Mesenchymal stem cell (in vitro differentiated cells and primary cell): Measurements from ENCODE around the gene MRGPRF.

Experiments
- DNase-seq: peaks from one replicate; pipeline ENCODE4 v3.0.0-alpha.2; 2013
- H2AFZ ChIP-seq: one replicate; pipeline ENCODE4 v1.6.1; 2013; ENCODE audit warnings: low read depth, mild to moderate bottlenecking, control low read depth, inconsistent platforms, low read length, moderate library complexity
- H2AK5ac ChIP-seq: 2 replicates; pipeline ENCODE4 v1.6.1; 2013; ENCODE audit warnings: low read length, moderate library complexity, mild to moderate bottlenecking, inconsistent platforms; ENCODE audit not compliant: severe bottlenecking
- H2BK120ac ChIP-seq: one replicate; pipeline ENCODE4 v1.6.1; 2013; ENCODE audit warnings: low read depth, mild to moderate bottlenecking, inconsistent platforms, low read length, moderate library complexity
- H2BK12ac ChIP-seq, 2 experiments: one replicate each; pipeline ENCODE4 v1.6.1; 2013; ENCODE audit warnings: inconsistent platforms in 2 of 2, low read length in 2 of 2, mild to moderate bottlenecking in 2 of 2, moderate library complexity in 2 of 2, control low read depth in 1 of 2
- H2BK15ac ChIP-seq: one replicate; pipeline ENCODE4 v1.6.1; 2013; ENCODE audit warnings: mild to moderate bottlenecking, low read depth, inconsistent platforms; ENCODE audit not compliant: poor library complexity, severe bottlenecking
- H2BK5ac ChIP-seq: 2 replicates; pipeline ENCODE4 v1.6.1; 2013; ENCODE audit warnings: low read depth, mild to moderate bottlenecking, low read length, control low read depth, inconsistent platforms; ENCODE audit not compliant: poor library complexity, severe bottlenecking
- H3K14ac ChIP-seq, 2 experiments: one replicate each; pipeline ENCODE4 v1.6.1; 2013; ENCODE audit warnings: inconsistent platforms in 2 of 2, low read length in 2 of 2, control low read depth in 1 of 2, mild to moderate bottlenecking in 1 of 2, moderate library complexity in 1 of 2
- H3K18ac ChIP-seq, 2 experiments: one replicate each; pipeline ENCODE4 v1.6.1; 2013; ENCODE audit warnings: inconsistent platforms in 2 of 2, low read length in 2 of 2, control low read depth in 1 of 2, low read depth in 1 of 2, mild to moderate bottlenecking in 1 of 2
- H3K23ac ChIP-seq, 2 experiments: one replicate each; pipeline ENCODE4 v1.6.1; 2013; ENCODE audit warnings: inconsistent platforms in 2 of 2, low read length in 2 of 2, mild to moderate bottlenecking in 2 of 2, moderate library complexity in 2 of 2, control low read depth in 1 of 2
- H3K27ac ChIP-seq: 2 replicates; pipeline ENCODE4 v1.5.1; 2013; ENCODE audit warnings: mild to moderate bottlenecking, moderate library complexity, low read length, control low read depth, inconsistent platforms; ENCODE audit not compliant: poor library complexity, severe bottlenecking
- H3K27me3 ChIP-seq, 2 experiments: 2 replicates each; pipeline versions ENCODE4 v1.6.1 to v1.7.0; 2013; ENCODE audit warnings: low read length in 2 of 2, mild to moderate bottlenecking in 2 of 2, moderate library complexity in 2 of 2, control low read depth in 1 of 2, inconsistent platforms in 1 of 2; ENCODE audit not compliant: control insufficient read depth in 1 of 2, insufficient read depth in 1 of 2
- H3K36me3 ChIP-seq, 2 experiments: 2 replicates each; pipeline versions ENCODE4 v1.6.1 to v1.7.0; 2013; ENCODE audit warnings: low read length in 2 of 2, control low read depth in 1 of 2, inconsistent platforms in 1 of 2, low read depth in 1 of 2, mild to moderate bottlenecking in 1 of 2; ENCODE audit not compliant: insufficient read depth in 2 of 2, control insufficient read depth in 1 of 2
- H3K4ac ChIP-seq, 2 experiments: one replicate each; pipeline ENCODE4 v1.6.1; 2013; ENCODE audit warnings: inconsistent platforms in 2 of 2, low read length in 2 of 2, mild to moderate bottlenecking in 2 of 2, moderate library complexity in 2 of 2, control low read depth in 1 of 2, low read depth in 1 of 2
- H3K4me1 ChIP-seq: 2 replicates; pipeline ENCODE4 v1.6.1; 2013; ENCODE audit warnings: low read depth, low read length, control low read depth; ENCODE audit not compliant: control insufficient read depth, insufficient read depth
- H3K4me2 ChIP-seq: 2 replicates; pipeline ENCODE4 v1.6.1; 2013; ENCODE audit warnings: low read length, mild to moderate bottlenecking, inconsistent platforms; ENCODE audit not compliant: poor library complexity, severe bottlenecking
- H3K4me3 ChIP-seq, 2 experiments: 2 replicates each; pipeline versions ENCODE4 v1.5.1 to v1.7.0; 2013; ENCODE audit warnings: low read length in 2 of 2, mild to moderate bottlenecking in 2 of 2, control low read depth in 1 of 2, low read depth in 1 of 2; ENCODE audit not compliant: insufficient read depth in 1 of 2
- H3K79me1 ChIP-seq: replicated peaks from 2 replicates; pipeline ENCODE4 v1.6.1; 2013; ENCODE audit warnings: mild to moderate bottlenecking, control low read depth, low read length, inconsistent platforms; ENCODE audit not compliant: poor library complexity, severe bottlenecking
- H3K9ac ChIP-seq: 2 replicates; pipeline ENCODE4 v1.7.0; 2013; ENCODE audit warnings: mild to moderate bottlenecking, low read length, moderate library complexity
- H3K9me3 ChIP-seq: 2 replicates; pipeline ENCODE4 v1.7.0; 2013; ENCODE audit warnings: mild to moderate bottlenecking, low read length; ENCODE audit not compliant: control insufficient read depth
- H4K8ac ChIP-seq: one replicate; pipeline ENCODE4 v1.6.1; 2013; ENCODE audit warnings: inconsistent platforms, mild to moderate bottlenecking, low read length, moderate library complexity
- H4K91ac ChIP-seq: one replicate; pipeline ENCODE4 v1.6.1; 2013; ENCODE audit warnings: mild to moderate bottlenecking, low read length, inconsistent platforms
- WGBS: methylation state at CpG from one replicate; pipeline ENCODE4 v1.1.7; 2013; ENCODE audit warnings: mixed read lengths; 5-methylcytosine and 5-hydroxymethylcytosine counted together

The MRGPRF gene

GRCh38 chr11:69010361-69010891, 2.6 kb downstream of the MRGPRF start:
- peak overlapping the region; percentile 96 for H4K91ac ChIP-seq
- 88% methylated on average over 8 of the region's 9 CpGs for WGBS

DNA sequence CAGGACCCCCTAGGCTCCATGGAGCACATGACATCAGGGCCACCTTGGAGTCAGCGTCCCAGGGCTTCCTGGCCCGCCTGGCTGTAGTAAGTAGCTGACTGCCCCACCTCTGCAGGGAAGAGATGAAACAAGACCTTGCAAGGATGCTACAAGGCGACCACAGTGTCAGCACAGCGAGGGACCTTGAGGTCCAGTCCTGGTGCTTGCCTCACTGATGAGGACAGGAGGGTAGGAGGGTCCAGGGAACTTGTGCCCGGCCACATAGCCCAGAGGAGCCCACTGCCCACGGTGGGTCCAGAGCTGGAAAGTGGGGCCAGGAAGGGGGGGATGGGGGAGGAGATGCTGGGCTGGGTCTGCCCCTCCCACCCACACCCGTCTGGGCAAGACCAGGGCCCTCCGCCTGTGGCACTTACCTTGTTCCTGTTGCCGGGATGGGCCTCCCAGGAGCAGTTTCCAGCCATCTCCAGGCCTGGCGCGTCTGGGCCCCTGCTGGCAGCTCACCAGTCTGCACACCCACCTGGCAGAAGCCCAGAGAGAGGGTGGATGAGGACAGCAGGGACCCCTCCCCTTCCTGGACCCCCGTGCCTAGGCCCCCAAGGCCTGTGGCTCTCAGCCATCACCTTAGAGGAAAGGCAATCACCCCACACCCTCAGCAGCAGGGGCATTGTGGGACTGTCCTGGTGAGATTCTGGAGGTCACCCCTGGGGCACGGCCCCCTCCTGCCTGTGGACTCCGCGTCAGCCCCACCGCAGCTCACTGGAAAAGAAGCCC, 3.4 kb downstream of the MRGPRF start:
- no peak overlapping the region for H3K27ac ChIP-seq
- peak overlapping the region in 1 of 2 experiments; percentile 95 for H3K4me3 ChIP-seq
- no peaks in the 10 kb centered on the region for H3K9me3 ChIP-seq
- peak overlapping the region; percentile 59 for H2BK120ac ChIP-seq
- 88% methylated on average over 14 of the region's 16 CpGs for WGBS
- H3K23ac ChIP-seq = no peak overlapping the region
- H3K9ac ChIP-seq = peak overlapping the region; percentile 90
- no peak overlapping the region for H2BK5ac ChIP-seq
- H3K79me1 ChIP-seq = peaks cover 5% of the 10 kb centered on the region
- peak overlapping the region; percentile 10 for H4K8ac ChIP-seq
- H3K4me2 ChIP-seq = no peak overlapping the region
- peak overlapping the region; percentile 72 to 97 for H3K4ac ChIP-seq
- peaks cover 16 to 32% of the 10 kb centered on the region in 2 experiments for H3K36me3 ChIP-seq
- peak; percentile 10 for DNase-seq
- H2BK12ac ChIP-seq = peak overlapping the region; percentile 79 to 89
- no peak overlapping the region for H2AFZ ChIP-seq
- H2BK15ac ChIP-seq = peak overlapping the region; percentile 68
- peak overlapping the region in 1 of 2 experiments; percentile 46 for H3K14ac ChIP-seq
- peak overlapping the region; percentile 49 for H2AK5ac ChIP-seq
- H4K91ac ChIP-seq = peak overlapping the region; percentile 45
- H3K4me1 ChIP-seq = peaks cover 68% of the 10 kb centered on the region
- peak overlapping the region; percentile 82 to 92 for H3K18ac ChIP-seq
- no peaks in the 10 kb centered on the region for H3K27me3 ChIP-seq

More at GRCh38 chr11:69010361-69010891, 2.6 kb downstream of the MRGPRF start:
- H3K14ac ChIP-seq = peak overlapping the region in 1 of 2 experiments; percentile 1
- peak overlapping the region in 1 of 2 experiments; percentile 20 for H3K23ac ChIP-seq
- H3K4me2 ChIP-seq = peak overlapping the region; percentile 43
- H2BK15ac ChIP-seq = peak overlapping the region; percentile 92
- H3K4me1 ChIP-seq = peaks cover 72% of the 10 kb centered on the region
- H2BK5ac ChIP-seq = no peak overlapping the region
- H2BK120ac ChIP-seq = peak overlapping the region; percentile 91
- peak overlapping the region; percentile 12 to 97 for H3K4ac ChIP-seq
- H3K9me3 ChIP-seq = no peaks in the 10 kb centered on the region
- H3K4me3 ChIP-seq = peak overlapping the region in 1 of 2 experiments; percentile 95
- peak; percentile 19 for DNase-seq
- peak overlapping the region; percentile 41 to 82 for H3K18ac ChIP-seq
- H3K9ac ChIP-seq = peak overlapping the region; percentile 90
- H2AFZ ChIP-seq = no peak overlapping the region
- no peaks in the 10 kb centered on the region for H3K27me3 ChIP-seq
- H3K27ac ChIP-seq = no peak overlapping the region
- H2BK12ac ChIP-seq = peak overlapping the region; percentile 69 to 79
- H3K36me3 ChIP-seq = peaks cover 8 to 24% of the 10 kb centered on the region in 2 experiments
- H4K8ac ChIP-seq = peak overlapping the region; percentile 82
- H3K79me1 ChIP-seq = peaks cover 5% of the 10 kb centered on the region
- peak overlapping the region; percentile 33 for H2AK5ac ChIP-seq

DNA sequence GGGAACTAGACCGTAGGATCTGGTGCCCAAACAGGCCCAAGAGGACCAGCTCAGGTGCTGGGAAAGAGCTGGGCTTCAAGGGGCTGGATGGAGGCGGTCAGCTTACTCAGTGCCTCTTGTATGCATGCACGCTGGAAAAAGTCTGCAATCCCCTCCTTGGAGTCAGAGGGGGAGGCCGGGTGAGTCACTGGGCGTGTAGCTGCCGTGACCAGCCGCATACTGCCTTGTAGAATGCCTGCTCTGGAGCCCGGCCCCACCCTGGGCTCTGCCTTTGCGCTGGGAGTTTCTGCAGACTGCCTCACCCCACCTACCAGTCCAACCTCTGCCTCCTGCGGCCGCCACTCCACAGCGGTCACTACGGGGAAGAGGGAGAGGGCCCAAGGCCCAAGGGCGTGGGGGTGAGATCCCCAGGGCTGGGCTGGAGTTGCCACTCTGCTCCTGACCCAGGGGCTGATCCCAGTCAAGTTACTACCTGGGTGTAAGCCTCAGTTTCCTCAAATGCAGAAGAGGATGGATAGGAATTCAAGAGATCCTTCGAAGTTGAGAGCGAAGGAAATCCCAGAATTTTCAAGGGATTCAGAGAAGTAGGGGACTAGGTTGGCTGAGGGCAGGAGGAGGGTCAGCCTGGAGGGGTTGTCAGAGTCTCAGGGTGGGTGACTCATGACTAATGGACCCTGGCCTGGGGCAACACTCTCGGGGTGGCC, 4.2 kb downstream of the MRGPRF start:
- peak overlapping the region; percentile 90 for H3K9ac ChIP-seq
- peak; percentile 98 for DNase-seq
- 16% methylated on average over 17 of the region's 17 CpGs for WGBS
- H3K23ac ChIP-seq = no peak overlapping the region
- H3K4me3 ChIP-seq = peak overlapping the region in 1 of 2 experiments; percentile 95
- H3K14ac ChIP-seq = peak overlapping the region in 1 of 2 experiments; percentile 81
- H4K91ac ChIP-seq = peak overlapping the region; percentile 49
- peak overlapping the region; percentile 91 to 92 for H3K18ac ChIP-seq
- peaks cover 61% of the 10 kb centered on the region for H3K4me1 ChIP-seq
- H2AK5ac ChIP-seq = peak overlapping the region; percentile 49
- H2BK12ac ChIP-seq = peak overlapping the region; percentile 70 to 89
- H2AFZ ChIP-seq = no peak overlapping the region
- peak overlapping the region; percentile 68 for H2BK15ac ChIP-seq
- H3K36me3 ChIP-seq = peaks cover 23 to 39% of the 10 kb centered on the region in 2 experiments
- H3K27me3 ChIP-seq = no peaks in the 10 kb centered on the region
- H3K9me3 ChIP-seq = no peaks in the 10 kb centered on the region
- peak overlapping the region; percentile 57 for H4K8ac ChIP-seq
- H3K4me2 ChIP-seq = peak overlapping the region; percentile 20
- peak overlapping the region; percentile 59 for H2BK120ac ChIP-seq
- no peak overlapping the region for H2BK5ac ChIP-seq
- H3K4ac ChIP-seq = peak overlapping the region; percentile 62 to 72
- H3K27ac ChIP-seq = peak overlapping the region; percentile 67
- peaks cover 5% of the 10 kb centered on the region for H3K79me1 ChIP-seq
